Ishikawa (cell line): ENCODE results near the gene SLC28A2.

Source experiments
- CEBPB ChIP-seq: IDR thresholded peaks from 2 replicates; pipeline ENCODE4 v1.6.1; 2012
- CREB1 ChIP-seq: IDR thresholded peaks from 2 replicates; pipeline ENCODE4 v1.6.1; 2012; ENCODE audit warnings: low read depth
- EGR1 ChIP-seq: IDR thresholded peaks from 2 replicates; pipeline ENCODE4 v1.6.1; 2012
- EP300 ChIP-seq: IDR thresholded peaks from 2 replicates; pipeline ENCODE4 v1.6.1; 2012; ENCODE audit warnings: borderline replicate concordance
- FOXM1 ChIP-seq: IDR thresholded peaks from 2 replicates; pipeline ENCODE4 v1.6.1; 2012; ENCODE audit warnings: low read depth, borderline replicate concordance
- NFIC ChIP-seq: IDR thresholded peaks from 2 replicates; pipeline ENCODE4 v1.6.1; 2012
- RAD21 ChIP-seq: IDR thresholded peaks from 2 replicates; pipeline ENCODE4 v1.6.1; 2012; ENCODE audit warnings: low read depth
- REST ChIP-seq: IDR thresholded peaks from 2 replicates; pipeline ENCODE4 v1.6.1; 2012; ENCODE audit warnings: low read depth, mild to moderate bottlenecking
- TAF1 ChIP-seq: IDR thresholded peaks from 2 replicates; pipeline ENCODE4 v1.6.1; 2012; ENCODE audit warnings: low read depth, mild to moderate bottlenecking
- TEAD4 ChIP-seq: IDR thresholded peaks from 2 replicates; pipeline ENCODE4 v1.6.1; 2012
- YY1 ChIP-seq: IDR thresholded peaks from 2 replicates; pipeline ENCODE4 v1.6.1; 2012; ENCODE audit warnings: low read depth
- ZBTB7A ChIP-seq: IDR thresholded peaks from 2 replicates; pipeline ENCODE4 v1.6.1; 2012; ENCODE audit warnings: low read depth
- TF ChIP-seq, protein P1 (sequence below): IDR thresholded peaks from 2 replicates; pipeline ENCODE4 v1.6.1; 2012
- TF ChIP-seq, protein P2 (sequence below): IDR thresholded peaks from 2 replicates; pipeline ENCODE4 v1.6.1; 2012

DNA sequence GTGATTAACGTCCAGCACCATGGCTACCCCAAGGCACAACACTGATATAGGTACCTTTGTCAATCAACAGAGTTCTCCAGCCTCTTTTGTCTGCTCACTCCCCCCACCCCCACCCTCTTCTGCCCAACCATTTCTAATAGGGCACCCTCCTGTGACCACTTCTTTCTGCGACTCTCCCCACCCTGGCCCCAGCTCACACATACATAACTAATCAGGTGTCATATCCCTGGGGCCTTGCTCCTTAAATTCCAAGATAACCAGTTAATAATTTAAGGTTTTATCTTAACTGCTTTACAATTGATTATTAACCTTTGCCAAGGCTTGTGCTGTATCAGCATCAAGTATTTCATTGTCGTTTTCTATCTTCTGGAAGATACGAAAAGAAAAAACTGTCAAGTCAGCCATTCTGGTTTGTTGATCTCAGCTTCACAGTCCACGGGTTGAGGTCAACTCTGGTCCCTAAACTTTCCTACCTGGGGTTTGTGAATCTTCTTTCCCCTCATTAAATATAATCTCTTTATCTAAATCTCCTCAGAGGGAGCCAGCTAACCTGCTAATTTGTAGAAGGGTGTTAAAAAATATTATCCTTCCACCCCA lies 27.3 kb upstream of the SLC28A2 start:
- no peak for TF ChIP-seq CEBPB
- no peak for TF ChIP-seq EP300
- no peak for TF ChIP-seq TEAD4
- TF ChIP-seq RAD21, result no peak
- no peak for TF ChIP-seq ZBTB7A
- TF ChIP-seq REST, result no peak
- TF ChIP-seq, protein P1, sequence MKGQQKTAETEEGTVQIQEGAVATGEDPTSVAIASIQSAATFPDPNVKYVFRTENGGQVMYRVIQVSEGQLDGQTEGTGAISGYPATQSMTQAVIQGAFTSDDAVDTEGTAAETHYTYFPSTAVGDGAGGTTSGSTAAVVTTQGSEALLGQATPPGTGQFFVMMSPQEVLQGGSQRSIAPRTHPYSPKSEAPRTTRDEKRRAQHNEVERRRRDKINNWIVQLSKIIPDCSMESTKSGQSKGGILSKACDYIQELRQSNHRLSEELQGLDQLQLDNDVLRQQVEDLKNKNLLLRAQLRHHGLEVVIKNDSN, result no peak
- TF ChIP-seq YY1, result no peak
- no peak for TF ChIP-seq NFIC
- TF ChIP-seq, protein P2, sequence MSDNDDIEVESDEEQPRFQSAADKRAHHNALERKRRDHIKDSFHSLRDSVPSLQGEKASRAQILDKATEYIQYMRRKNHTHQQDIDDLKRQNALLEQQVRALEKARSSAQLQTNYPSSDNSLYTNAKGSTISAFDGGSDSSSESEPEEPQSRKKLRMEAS, result no peak
- no peak for TF ChIP-seq TAF1
- no peak for TF ChIP-seq CREB1
- TF ChIP-seq FOXM1, result no peak
- no peak for TF ChIP-seq EGR1
